DND-41 (cell line): ENCODE data around the gene ANKLE2.
A peak's percentile ranks its signal among the peaks of the same experiment; 100 is the strongest.
"Not testable (repeated sequence)": the region's sequence is repeated elsewhere in the genome, so short reads cannot be mapped to it uniquely, and the experiment has no call there.

Experiments used
- CTCF ChIP-seq: IDR thresholded peaks from 2 replicates; pipeline ENCODE4 v1.5.1; 2012; ENCODE audit warnings: borderline replicate concordance, low read length, moderate library complexity, mild to moderate bottlenecking; ENCODE audit not compliant: poor library complexity, severe bottlenecking; ENCODE audit errors: extremely low read depth
- EZH2 ChIP-seq: IDR thresholded peaks from 3 replicates; pipeline ENCODE4 v1.6.1; 2012; ENCODE audit warnings: borderline replicate concordance, low read depth, mild to moderate bottlenecking, moderate library complexity, low read length, inconsistent platforms; ENCODE audit not compliant: severe bottlenecking

- peak; percentile 50 for TF ChIP-seq CTCF
- TF ChIP-seq EZH2: not testable (repeated sequence)
These were observed 47.8 kb upstream of the ANKLE2 start for GRCh38 chr12:132809391-132809790.
